ENCODE results near the gene DVL2.

The DVL2 gene

DNA sequence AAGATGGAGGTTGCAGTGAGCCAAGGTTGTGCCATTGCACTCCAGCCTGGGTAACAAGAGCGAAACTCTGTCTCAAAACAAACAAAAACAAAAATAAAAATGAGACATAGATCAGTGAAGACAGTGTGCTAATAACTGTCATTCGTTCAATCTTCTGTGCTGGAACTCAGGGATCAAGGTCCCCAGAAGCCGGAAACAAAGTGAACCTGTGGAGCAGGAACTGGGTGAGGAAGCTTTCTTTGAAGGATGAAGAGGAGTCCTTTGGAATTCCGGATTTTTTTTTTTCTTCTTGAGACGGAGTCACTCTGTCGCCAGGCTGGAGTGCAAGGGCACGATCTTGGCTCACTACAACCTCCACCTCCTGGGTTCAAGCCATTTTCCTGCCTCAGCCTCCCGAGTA lies 45.1 kb upstream of the DVL2 start:
- Histone ChIP-seq H3K27me3 (ENCODE audit: control insufficient read depth in 1 of 2, insufficient read depth in 1 of 2, low read length in 2 of 2) (peaks cover 26 to 32% of the 10 kb centered on the region in 2 experiments), H2BK120ac (ENCODE audit: low read depth, low read length) (no peak overlapping the region), H2BK12ac (ENCODE audit: low read length in 2 of 2) (no peak overlapping the region), H3K23ac (ENCODE audit: low read length in 2 of 2) (no peak overlapping the region), H3K9ac (ENCODE audit: low read length) (no peak overlapping the region), H2AK5ac (ENCODE audit: low read length, severe bottlenecking) (no peak overlapping the region), H3K4me3 (ENCODE audit: insufficient read depth in 1 of 2, low read depth in 1 of 2, low read length in 2 of 2) (no peak overlapping the region), H3K4ac (ENCODE audit: low read depth in 1 of 2, low read length in 2 of 2) (no peak overlapping the region), H3K27ac (ENCODE audit: low read length, poor library complexity, severe bottlenecking) (no peak overlapping the region), H2AFZ (ENCODE audit: low read depth, low read length) (no peak overlapping the region), H3K14ac (ENCODE audit: low read length in 2 of 2) (no peak overlapping the region), H4K8ac (ENCODE audit: low read length) (no peak overlapping the region), H3K18ac (ENCODE audit: low read depth in 1 of 2, low read length in 2 of 2) (no peak overlapping the region), H4K91ac (ENCODE audit: low read length) (no peak overlapping the region), H2BK15ac (ENCODE audit: low read depth, poor library complexity, severe bottlenecking) (no peak overlapping the region), H3K9me3 (ENCODE audit: control insufficient read depth, low read length) (no peaks in the 10 kb centered on the region), H2BK5ac (ENCODE audit: low read depth, low read length, poor library complexity, severe bottlenecking) (no peak overlapping the region), H3K4me1 (ENCODE audit: control insufficient read depth, insufficient read depth, low read depth, low read length) (peaks cover 20% of the 10 kb centered on the region), H3K36me3 (ENCODE audit: control insufficient read depth in 1 of 2, insufficient read depth in 2 of 2, low read depth in 1 of 2, low read length in 2 of 2) (no peaks in the 10 kb centered on the region), H3K4me2 (ENCODE audit: low read length, poor library complexity, severe bottlenecking) (no peak overlapping the region), H3K79me1 (replicated peaks; ENCODE audit: low read length, poor library complexity, severe bottlenecking) (no peaks in the 10 kb centered on the region)
- DNase-seq, result no peak
- 84% methylated on average over 7 of the region's 8 CpGs for WGBS

DNA sequence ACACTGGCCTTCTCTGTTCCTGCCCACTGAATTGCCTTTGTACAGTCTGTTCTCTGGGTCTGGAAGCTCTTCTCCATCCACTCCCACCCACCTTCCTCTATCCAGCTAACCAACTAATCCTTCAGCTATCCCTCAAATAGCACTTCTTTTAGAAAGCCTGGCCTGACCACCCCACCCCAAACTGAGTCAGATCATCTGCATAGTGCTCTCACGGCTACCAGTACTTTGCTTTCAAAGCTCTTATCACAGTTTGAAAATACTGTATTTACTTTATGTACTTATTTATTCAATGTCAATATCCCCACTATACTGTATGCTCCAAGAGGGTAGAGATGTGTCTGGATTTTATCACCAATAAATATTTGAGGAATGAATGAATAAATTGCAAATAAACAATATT lies 32.5 kb upstream of the DVL2 start:
- no peak for DNase-seq
- Histone ChIP-seq H2BK15ac (ENCODE audit: low read depth, poor library complexity, severe bottlenecking) (no peak overlapping the region), H2AFZ (ENCODE audit: low read depth, low read length) (no peak overlapping the region), H2BK12ac (ENCODE audit: low read length in 2 of 2) (no peak overlapping the region), H3K27me3 (ENCODE audit: control insufficient read depth in 1 of 2, insufficient read depth in 1 of 2, low read length in 2 of 2) (peaks cover 11 to 15% of the 10 kb centered on the region in 2 experiments), H3K36me3 (ENCODE audit: control insufficient read depth in 1 of 2, insufficient read depth in 2 of 2, low read depth in 1 of 2, low read length in 2 of 2) (no peaks in the 10 kb centered on the region), H3K9ac (ENCODE audit: low read length) (no peak overlapping the region), H4K8ac (ENCODE audit: low read length) (no peak overlapping the region), H2BK120ac (ENCODE audit: low read depth, low read length) (no peak overlapping the region), H3K4me3 (ENCODE audit: insufficient read depth in 1 of 2, low read depth in 1 of 2, low read length in 2 of 2) (no peak overlapping the region), H3K4ac (ENCODE audit: low read depth in 1 of 2, low read length in 2 of 2) (no peak overlapping the region), H3K4me2 (ENCODE audit: low read length, poor library complexity, severe bottlenecking) (no peak overlapping the region), H3K27ac (ENCODE audit: low read length, poor library complexity, severe bottlenecking) (no peak overlapping the region), H3K4me1 (ENCODE audit: control insufficient read depth, insufficient read depth, low read depth, low read length) (peaks cover 14% of the 10 kb centered on the region), H2BK5ac (ENCODE audit: low read depth, low read length, poor library complexity, severe bottlenecking) (no peak overlapping the region), H3K23ac (ENCODE audit: low read length in 2 of 2) (no peak overlapping the region), H3K79me1 (replicated peaks; ENCODE audit: low read length, poor library complexity, severe bottlenecking) (no peaks in the 10 kb centered on the region), H2AK5ac (ENCODE audit: low read length, severe bottlenecking) (no peak overlapping the region), H3K18ac (ENCODE audit: low read depth in 1 of 2, low read length in 2 of 2) (no peak overlapping the region), H3K9me3 (ENCODE audit: control insufficient read depth, low read length) (no peaks in the 10 kb centered on the region), H4K91ac (ENCODE audit: low read length) (no peak overlapping the region), H3K14ac (ENCODE audit: low read length in 2 of 2) (no peak overlapping the region)
- WGBS, result no CpG with 5 or more reads among the region's 1 CpG

DNA sequence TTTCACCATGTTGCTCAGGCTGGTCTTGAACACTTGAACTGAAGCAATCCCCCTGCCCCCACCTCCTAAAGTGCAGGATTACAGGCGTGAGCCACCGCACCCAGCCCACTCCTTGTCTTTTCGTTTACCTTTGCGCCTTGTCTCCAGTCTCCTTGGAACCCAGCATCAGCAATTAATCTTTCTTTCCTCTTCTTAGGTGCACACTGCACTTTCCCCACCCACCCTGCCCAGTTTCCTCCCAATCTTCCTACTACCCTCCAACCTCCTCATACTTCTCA lies 29.4 kb upstream of the DVL2 start:
- no peak overlapping the region for H3K4me3 ChIP-seq (ENCODE audit: insufficient read depth in 1 of 2, low read depth in 1 of 2, low read length in 2 of 2)
- H2AFZ ChIP-seq (ENCODE audit: low read depth, low read length), result no peak overlapping the region
- no peak overlapping the region for H3K18ac ChIP-seq (ENCODE audit: low read depth in 1 of 2, low read length in 2 of 2)
- no peak overlapping the region for H2BK120ac ChIP-seq (ENCODE audit: low read depth, low read length)
- peaks cover 9 to 14% of the 10 kb centered on the region in 2 experiments for H3K36me3 ChIP-seq (ENCODE audit: control insufficient read depth in 1 of 2, insufficient read depth in 2 of 2, low read depth in 1 of 2, low read length in 2 of 2)
- no peak overlapping the region for H2AK5ac ChIP-seq (ENCODE audit: low read length, severe bottlenecking)
- H3K79me1 ChIP-seq (replicated peaks; ENCODE audit: low read length, poor library complexity, severe bottlenecking), result no peaks in the 10 kb centered on the region
- no peak overlapping the region for H3K4me2 ChIP-seq (ENCODE audit: low read length, poor library complexity, severe bottlenecking)
- WGBS, result 63% methylated on average over 4 of the region's 4 CpGs
- no peaks in the 10 kb centered on the region for H3K9me3 ChIP-seq (ENCODE audit: control insufficient read depth, low read length)
- peak overlapping the region; percentile 12 for H2BK15ac ChIP-seq (ENCODE audit: low read depth, poor library complexity, severe bottlenecking)
- H3K23ac ChIP-seq (ENCODE audit: low read length in 2 of 2), result no peak overlapping the region
- H3K14ac ChIP-seq (ENCODE audit: low read length in 2 of 2), result no peak overlapping the region
- peak overlapping the region; percentile 71 for H4K8ac ChIP-seq (ENCODE audit: low read length)
- no peak overlapping the region for H3K27ac ChIP-seq (ENCODE audit: low read length, poor library complexity, severe bottlenecking)
- H3K9ac ChIP-seq (ENCODE audit: low read length), result no peak overlapping the region
- DNase-seq, result no peak
- peaks cover 26% of the 10 kb centered on the region for H3K4me1 ChIP-seq (ENCODE audit: control insufficient read depth, insufficient read depth, low read depth, low read length)
- no peak overlapping the region for H3K4ac ChIP-seq (ENCODE audit: low read depth in 1 of 2, low read length in 2 of 2)
- H3K27me3 ChIP-seq (ENCODE audit: control insufficient read depth in 1 of 2, insufficient read depth in 1 of 2, low read length in 2 of 2), result peaks cover 13 to 21% of the 10 kb centered on the region in 2 experiments
- no peak overlapping the region for H4K91ac ChIP-seq (ENCODE audit: low read length)
- H2BK5ac ChIP-seq (ENCODE audit: low read depth, low read length, poor library complexity, severe bottlenecking), result no peak overlapping the region
- no peak overlapping the region for H2BK12ac ChIP-seq (ENCODE audit: low read length in 2 of 2)

DNA sequence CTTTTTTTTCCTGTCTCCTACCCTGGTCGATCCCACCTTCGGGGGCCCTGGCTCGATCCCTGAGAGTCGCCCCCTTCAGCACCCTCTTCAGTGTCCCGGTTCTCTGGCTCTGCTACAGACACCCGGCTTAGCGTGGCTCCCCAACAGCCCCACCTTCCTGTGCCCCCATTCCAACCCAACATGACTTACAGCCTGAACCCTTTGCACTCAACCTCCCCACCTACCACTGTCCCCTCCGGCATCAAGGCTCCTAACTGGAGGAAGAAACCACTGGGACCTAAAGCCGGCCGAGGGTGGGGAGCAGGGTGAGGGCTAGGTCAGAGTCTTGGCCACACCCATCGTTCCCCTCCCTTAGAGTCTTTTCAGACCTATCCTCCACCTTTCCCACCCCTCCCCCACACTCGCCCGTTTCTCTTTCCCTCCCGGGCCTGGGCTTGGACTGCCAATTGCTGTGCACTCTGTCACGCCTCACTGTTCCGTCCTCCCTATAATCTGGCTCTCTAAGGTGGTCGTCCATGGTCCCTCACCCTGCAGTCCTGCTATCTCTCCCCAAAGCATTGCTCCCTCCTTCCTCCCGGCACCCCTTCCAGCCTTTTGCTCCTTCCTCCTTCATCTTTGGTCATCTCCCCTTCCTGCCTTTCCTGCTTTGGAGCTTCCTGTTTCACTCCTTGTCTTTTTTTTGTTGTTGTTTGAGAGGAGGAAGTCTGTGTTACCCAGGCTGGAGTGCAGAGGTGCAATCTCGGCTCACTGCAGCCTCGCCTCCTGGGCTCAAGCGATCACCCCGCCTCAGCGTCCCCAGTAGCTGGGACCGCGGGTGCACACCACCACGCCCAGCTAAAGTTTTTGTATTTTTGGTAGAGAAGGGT lies 28.9 kb upstream of the DVL2 start:
- H3K9ac ChIP-seq (ENCODE audit: low read length), result no peak overlapping the region
- H4K91ac ChIP-seq (ENCODE audit: low read length), result peak overlapping the region; percentile 29
- H3K18ac ChIP-seq (ENCODE audit: low read depth in 1 of 2, low read length in 2 of 2), result peak overlapping the region; percentile 13 to 71
- H2AK5ac ChIP-seq (ENCODE audit: low read length, severe bottlenecking), result no peak overlapping the region
- peak overlapping the region; percentile 16 for H2AFZ ChIP-seq (ENCODE audit: low read depth, low read length)
- H3K27ac ChIP-seq (ENCODE audit: low read length, poor library complexity, severe bottlenecking), result no peak overlapping the region
- H2BK120ac ChIP-seq (ENCODE audit: low read depth, low read length), result no peak overlapping the region
- peak overlapping the region; percentile 71 for H4K8ac ChIP-seq (ENCODE audit: low read length)
- 16% methylated on average over 25 of the region's 26 CpGs for WGBS
- H3K4me2 ChIP-seq (ENCODE audit: low read length, poor library complexity, severe bottlenecking), result no peak overlapping the region
- peaks cover 14 to 17% of the 10 kb centered on the region in 2 experiments for H3K36me3 ChIP-seq (ENCODE audit: control insufficient read depth in 1 of 2, insufficient read depth in 2 of 2, low read depth in 1 of 2, low read length in 2 of 2)
- peaks cover 26% of the 10 kb centered on the region for H3K4me1 ChIP-seq (ENCODE audit: control insufficient read depth, insufficient read depth, low read depth, low read length)
- peak overlapping the region in 1 of 2 experiments; percentile 57 for H2BK12ac ChIP-seq (ENCODE audit: low read length in 2 of 2)
- peak overlapping the region; percentile 83 for H2BK15ac ChIP-seq (ENCODE audit: low read depth, poor library complexity, severe bottlenecking)
- H3K9me3 ChIP-seq (ENCODE audit: control insufficient read depth, low read length), result no peaks in the 10 kb centered on the region
- no peak for DNase-seq
- H3K14ac ChIP-seq (ENCODE audit: low read length in 2 of 2), result no peak overlapping the region
- H3K23ac ChIP-seq (ENCODE audit: low read length in 2 of 2), result no peak overlapping the region
- no peak overlapping the region for H2BK5ac ChIP-seq (ENCODE audit: low read depth, low read length, poor library complexity, severe bottlenecking)
- no peaks in the 10 kb centered on the region for H3K79me1 ChIP-seq (replicated peaks; ENCODE audit: low read length, poor library complexity, severe bottlenecking)
- no peak overlapping the region for H3K4ac ChIP-seq (ENCODE audit: low read depth in 1 of 2, low read length in 2 of 2)
- H3K27me3 ChIP-seq (ENCODE audit: control insufficient read depth in 1 of 2, insufficient read depth in 1 of 2, low read length in 2 of 2), result peaks cover 13 to 21% of the 10 kb centered on the region in 2 experiments
- H3K4me3 ChIP-seq (ENCODE audit: insufficient read depth in 1 of 2, low read depth in 1 of 2, low read length in 2 of 2), result peak overlapping the region in 1 of 2 experiments; percentile 32

All from mesenchymal stem cell (in vitro differentiated cells and primary cell).